Thyroid gland (tissue), 4 donors: ENCODE measurements around the gene ZBTB7C. TPM values are rescaled to one million over a fixed set of nuclear protein-coding genes. Genes with fewer than 3 reads are reported as not detected.

ENCODE experiments used
- DNase-seq, 2 donors: peaks; one replicate each; pipeline ENCODE4 v3.0.0-alpha.2; 2019
- H3K27ac ChIP-seq, 3 donors: fragments of 200-600 bp; sonication (generic); 1 replicate in 2 of 3; 2 replicates in 1 of 3; pipeline ENCODE4 v1.5.1; 2016 to 2019; ENCODE audit warnings: mild to moderate bottlenecking in 1 of 3, moderate library complexity in 1 of 3
- H3K27me3 ChIP-seq: fragments of 200-600 bp; sonication (generic); one replicate; pipeline ENCODE4 v1.5.1; 2019
- H3K36me3 ChIP-seq, 2 donors: fragments of 200-600 bp; sonication (generic); one replicate each; pipeline ENCODE4 v1.5.1; 2016 to 2019
- H3K4me1 ChIP-seq, 2 donors: fragments of 200-600 bp; sonication (generic); one replicate each; pipeline ENCODE4 v1.5.1; 2017 to 2019
- H3K4me3 ChIP-seq, 3 donors: fragments of 200-600 bp; sonication (generic); replicated peaks in 1 of 3; 1 replicate in 2 of 3; 2 replicates in 1 of 3; pipeline ENCODE4 v1.5.1; 2016; ENCODE audit warnings: mild to moderate bottlenecking in 1 of 3
- H3K9me3 ChIP-seq: fragments of 200-600 bp; sonication (generic); one replicate; pipeline ENCODE4 v1.5.1; 2017
- POLR2A ChIP-seq, 2 donors: fragments of 450-650 bp; IDR thresholded peaks; one replicate each; pipeline ENCODE4 v1.6.1; 2017; ENCODE audit warnings: antibody characterized with exemption in 2 of 2, mild to moderate bottlenecking in 2 of 2, moderate library complexity in 1 of 2
- WGBS, 2 donors: methylation state at CpG; one replicate each; pipeline ENCODE4 v1.1.5; 2017; 5-methylcytosine and 5-hydroxymethylcytosine counted together
- intact Hi-C: fragments of 100-400 bp; cut with DNase I; formaldehyde crosslinking; loops from one replicate; pipeline ENCODE4 v1.15.1; 2023
- total RNA-seq, 4 donors: library from RNA; depleted of rRNA; stranded (reverse); fragments of >200 nt; gene quantifications; one replicate each; pipeline ENCODE4 v1.2.3, GENCODE V29; 2016
- TF ChIP-seq, protein P1 (sequence below), 6 experiments: fragments of 200-600 bp in 3 of 6; fragments of 450-650 bp in 3 of 6; sonication (generic) in 3 of 6; IDR thresholded peaks; one replicate each; pipeline ENCODE4 v1.5.1; 2016 to 2019; ENCODE audit warnings: antibody characterized with exemption in 6 of 6, mild to moderate bottlenecking in 2 of 6, inconsistent platforms in 1 of 6, moderate library complexity in 1 of 6

Gene ZBTB7C
- total RNA-seq, 4 donors from 2014 or later: 41.7 to 66.7 (median 49.5) TPM

DNA sequence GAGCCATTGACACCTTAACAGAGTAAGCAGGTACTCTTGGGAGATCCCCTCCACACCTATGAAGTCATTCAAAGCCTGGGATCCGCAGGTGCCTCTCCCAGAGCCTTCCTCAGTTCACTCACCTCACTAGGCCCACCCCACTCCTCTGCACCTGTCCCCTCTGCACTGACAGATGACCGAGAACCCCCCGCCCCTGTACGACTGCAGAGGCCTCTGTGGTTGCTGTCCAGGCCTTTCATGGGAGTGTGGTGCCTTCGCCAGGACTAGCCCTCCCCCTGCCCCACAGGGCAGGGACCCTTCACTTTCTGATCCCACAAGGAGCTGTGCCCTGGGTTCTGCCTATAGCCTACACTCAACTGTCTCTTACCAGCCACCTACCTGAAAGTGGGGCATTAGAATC is 238.5 kb downstream of the ZBTB7C start:
- Histone ChIP-seq H3K36me3 (no peaks in the 10 kb centered on the region), H3K4me1 (peaks cover 16 to 30% of the 10 kb centered on the region in 2 donors), H3K4me3 (no peak overlapping the region), H3K9me3 (no peaks in the 10 kb centered on the region), H3K27me3 (no peaks in the 10 kb centered on the region), H3K27ac (no peak overlapping the region)
- intact Hi-C loops: no loop called here
- TF ChIP-seq, protein P1, sequence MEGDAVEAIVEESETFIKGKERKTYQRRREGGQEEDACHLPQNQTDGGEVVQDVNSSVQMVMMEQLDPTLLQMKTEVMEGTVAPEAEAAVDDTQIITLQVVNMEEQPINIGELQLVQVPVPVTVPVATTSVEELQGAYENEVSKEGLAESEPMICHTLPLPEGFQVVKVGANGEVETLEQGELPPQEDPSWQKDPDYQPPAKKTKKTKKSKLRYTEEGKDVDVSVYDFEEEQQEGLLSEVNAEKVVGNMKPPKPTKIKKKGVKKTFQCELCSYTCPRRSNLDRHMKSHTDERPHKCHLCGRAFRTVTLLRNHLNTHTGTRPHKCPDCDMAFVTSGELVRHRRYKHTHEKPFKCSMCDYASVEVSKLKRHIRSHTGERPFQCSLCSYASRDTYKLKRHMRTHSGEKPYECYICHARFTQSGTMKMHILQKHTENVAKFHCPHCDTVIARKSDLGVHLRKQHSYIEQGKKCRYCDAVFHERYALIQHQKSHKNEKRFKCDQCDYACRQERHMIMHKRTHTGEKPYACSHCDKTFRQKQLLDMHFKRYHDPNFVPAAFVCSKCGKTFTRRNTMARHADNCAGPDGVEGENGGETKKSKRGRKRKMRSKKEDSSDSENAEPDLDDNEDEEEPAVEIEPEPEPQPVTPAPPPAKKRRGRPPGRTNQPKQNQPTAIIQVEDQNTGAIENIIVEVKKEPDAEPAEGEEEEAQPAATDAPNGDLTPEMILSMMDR (IDR thresholded peaks at IDR 0.05): no peak
- no peak for TF ChIP-seq POLR2A (IDR thresholded peaks at IDR 0.05)
- DNase-seq: no peak
- 98 to 100% methylated on average over 3 to 5 of the region's 5 CpGs for whole genome bisulfite sequencing, 2 donors

DNA sequence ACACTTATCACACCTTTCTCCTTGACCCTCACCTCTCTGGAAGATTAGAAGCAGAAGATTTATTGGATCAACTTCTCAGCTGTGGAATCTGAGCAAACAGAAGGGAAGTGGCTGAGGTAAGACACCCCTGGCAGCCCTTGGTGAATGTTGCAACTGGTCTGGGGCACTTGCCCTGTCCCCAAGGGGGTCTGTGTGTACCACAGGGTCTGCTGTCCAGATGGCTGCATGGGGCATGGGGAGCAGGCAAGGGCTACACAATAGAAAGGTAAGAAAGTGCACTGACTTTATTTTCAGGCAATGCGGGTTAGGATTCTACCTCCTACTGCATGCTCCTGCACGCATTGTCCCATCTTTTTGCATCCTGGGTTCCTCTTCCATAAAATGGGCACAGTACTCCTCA is 240.3 kb downstream of the ZBTB7C start:
- DNase-seq: no peak
- WGBS, 2 donors: 94 to 98% methylated on average over 2 of the region's 2 CpGs

DNA sequence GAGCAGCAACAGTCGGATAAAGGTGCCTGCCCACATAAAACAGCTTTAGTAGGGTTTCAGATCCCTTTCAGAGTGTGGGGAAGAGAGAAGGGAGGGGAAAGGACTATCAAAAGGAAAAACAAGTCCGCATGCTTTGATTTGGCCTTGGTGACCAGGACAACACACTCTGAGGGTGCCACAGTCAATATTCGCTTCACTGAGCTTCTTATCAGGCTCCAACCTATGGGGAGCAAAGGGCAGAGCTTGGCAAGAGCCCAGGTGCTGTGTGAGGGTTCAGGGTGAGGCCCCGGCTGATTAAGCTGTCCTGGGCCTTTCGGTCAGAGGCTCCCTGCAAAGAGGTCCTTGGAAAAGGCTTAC is 241.3 kb downstream of the ZBTB7C start:
- DNase-seq: no peak
- H3K9me3 ChIP-seq: no peaks in the 10 kb centered on the region
- WGBS, 2 donors: 42 to 59% methylated on average over 5 of the region's 5 CpGs
- TF ChIP-seq POLR2A (IDR thresholded peaks at IDR 0.05): no peak
- TF ChIP-seq, protein P1 (IDR thresholded peaks at IDR 0.05): no peak
- intact Hi-C loops: no loop called here
- no peaks in the 10 kb centered on the region for H3K27me3 ChIP-seq
- H3K36me3 ChIP-seq: no peaks in the 10 kb centered on the region
- H3K4me3 ChIP-seq: no peak overlapping the region
- H3K27ac ChIP-seq: peak overlapping the region in 2 of 3 donors; percentile 32 to 40
- peaks cover 16 to 40% of the 10 kb centered on the region in 2 donors for H3K4me1 ChIP-seq

More for the DNA sequence above, 240.3 kb downstream of the ZBTB7C start:
- H3K9me3 ChIP-seq: no peaks in the 10 kb centered on the region
- no peaks in the 10 kb centered on the region for H3K36me3 ChIP-seq
- no peak overlapping the region for H3K27ac ChIP-seq
- no peak overlapping the region for H3K4me3 ChIP-seq
- TF ChIP-seq POLR2A (IDR thresholded peaks at IDR 0.05): no peak
- TF ChIP-seq, protein P1 (IDR thresholded peaks at IDR 0.05): no peak
- H3K27me3 ChIP-seq: no peaks in the 10 kb centered on the region
- peaks cover 16 to 40% of the 10 kb centered on the region in 2 donors for H3K4me1 ChIP-seq
- intact Hi-C loops: no loop called here

DNA sequence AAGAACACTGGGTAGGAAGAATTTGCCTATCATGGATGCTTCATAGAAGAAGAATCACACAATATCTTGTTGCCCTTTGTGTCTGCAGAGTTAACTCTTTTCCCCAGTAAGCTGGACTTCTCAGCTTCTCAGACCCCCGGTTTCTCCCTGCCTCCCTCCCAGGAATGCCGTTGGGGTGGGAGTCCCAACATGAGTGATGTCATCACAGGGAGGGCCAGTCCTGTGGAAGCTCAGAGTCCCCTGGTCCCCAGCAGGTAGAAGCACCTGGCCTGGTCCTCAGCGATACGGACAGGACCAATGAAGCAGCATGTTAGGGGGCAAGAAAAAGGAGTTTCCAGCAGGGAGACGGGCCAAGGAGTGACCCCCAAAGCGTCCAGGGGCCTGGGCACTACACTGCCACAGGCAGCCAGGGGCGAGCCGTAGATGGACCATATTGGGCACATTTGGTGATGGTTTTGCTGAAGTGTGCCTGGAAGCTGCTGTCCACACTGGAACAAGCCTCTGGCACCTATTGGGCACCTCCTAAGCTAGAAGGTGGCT is 242.8 kb downstream of the ZBTB7C start:
- H3K4me3 ChIP-seq: no peak overlapping the region
- intact Hi-C loops: no loop called here
- peaks cover 16 to 51% of the 10 kb centered on the region in 2 donors for H3K4me1 ChIP-seq
- no peaks in the 10 kb centered on the region for H3K9me3 ChIP-seq
- TF ChIP-seq, protein P1 (IDR thresholded peaks at IDR 0.05): no peak
- TF ChIP-seq POLR2A (IDR thresholded peaks at IDR 0.05): no peak
- WGBS, 2 donors: 79 to 90% methylated on average over 6 to 8 of the region's 8 CpGs
- H3K27me3 ChIP-seq: no peaks in the 10 kb centered on the region
- no peaks in the 10 kb centered on the region for H3K36me3 ChIP-seq
- no peak overlapping the region for H3K27ac ChIP-seq
- DNase-seq: no peak

DNA sequence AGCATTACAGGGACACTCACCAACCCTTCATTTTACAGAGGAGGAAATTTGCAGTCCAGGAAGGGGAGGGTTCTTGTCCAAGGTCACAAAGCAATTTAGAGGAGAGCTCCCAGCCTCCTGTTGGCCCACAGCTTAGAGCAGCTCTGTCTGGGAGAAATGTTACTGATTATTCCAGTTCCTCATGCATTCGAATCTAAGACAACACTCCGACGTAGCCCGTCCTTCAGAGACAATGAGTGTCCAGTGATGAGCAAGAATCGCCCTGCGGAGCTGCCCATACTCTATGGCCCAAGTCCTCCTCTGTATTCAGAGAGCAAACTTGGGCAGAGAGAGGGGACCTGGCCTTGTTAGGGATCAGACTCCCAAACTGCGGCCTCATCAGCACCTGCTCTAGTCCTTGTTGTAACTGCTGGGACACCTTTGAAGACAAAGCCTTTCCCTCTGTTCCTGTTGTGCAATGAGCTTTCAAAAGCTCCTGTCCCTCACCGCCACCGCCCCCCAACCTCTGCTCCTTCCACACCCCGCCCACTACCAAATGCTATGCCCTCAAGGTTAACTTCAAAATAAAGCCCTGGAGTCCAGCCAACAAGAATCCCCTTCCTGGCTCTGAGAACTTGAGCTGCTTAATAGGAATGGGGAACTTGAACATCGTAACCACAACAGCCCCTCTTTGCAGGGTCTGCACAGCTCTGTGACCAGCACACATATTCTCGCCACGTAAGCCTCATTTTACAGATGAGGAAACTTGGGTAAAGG is 243.9 kb downstream of the ZBTB7C start:
- no peak overlapping the region for H3K27ac ChIP-seq
- peaks cover 22 to 61% of the 10 kb centered on the region in 2 donors for H3K4me1 ChIP-seq
- H3K4me3 ChIP-seq: no peak overlapping the region
- WGBS, 2 donors: 86 to 90% methylated on average over 13 of the region's 13 CpGs
- H3K27me3 ChIP-seq: no peaks in the 10 kb centered on the region
- no peaks in the 10 kb centered on the region for H3K9me3 ChIP-seq
- no peak for DNase-seq
- intact Hi-C loops: no loop called here
- TF ChIP-seq, protein P1 (IDR thresholded peaks at IDR 0.05): no peak
- TF ChIP-seq POLR2A (IDR thresholded peaks at IDR 0.05): no peak
- no peaks in the 10 kb centered on the region for H3K36me3 ChIP-seq
